Measurements from ENCODE around the gene GRK6. TPM values are rescaled to one million over a fixed set of nuclear protein-coding genes. Genes with fewer than 3 reads are reported as not detected.
"Not testable (repeated sequence)": the region's sequence is repeated elsewhere in the genome, so short reads cannot be mapped to it uniquely, and the experiment has no call there.

The GRK6 gene
- total RNA-seq, 1 experiment from 2014 or later: 60.9 TPM

DNA sequence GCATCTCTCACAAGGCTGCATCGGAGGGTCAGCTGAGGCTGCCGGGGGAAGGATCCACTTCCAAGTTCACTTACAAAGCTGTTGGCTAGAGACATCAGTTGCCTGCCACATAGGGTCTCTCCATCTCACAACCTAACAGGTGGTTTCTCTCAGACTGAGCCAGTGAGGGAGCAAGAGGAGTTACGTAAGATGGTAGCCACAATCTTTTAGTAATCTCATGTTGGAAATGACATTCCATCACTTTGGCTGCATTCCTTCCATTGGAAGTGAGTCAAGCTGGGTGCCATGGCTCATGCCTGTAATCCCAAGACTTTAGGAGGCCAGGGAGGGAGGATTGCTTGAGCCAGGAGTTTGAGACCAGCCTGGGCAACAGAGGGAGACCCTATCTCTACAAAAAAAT is 7.4 kb upstream of the GRK6 start:
- in situ Hi-C loops (cut with HindIII; ENCODE audit: low pct_unique_long_range_greater_than_20kb, low sequenced_read_pairs): no loop called here
- no peak for DNase-seq (ENCODE audit: low read depth)

DNA sequence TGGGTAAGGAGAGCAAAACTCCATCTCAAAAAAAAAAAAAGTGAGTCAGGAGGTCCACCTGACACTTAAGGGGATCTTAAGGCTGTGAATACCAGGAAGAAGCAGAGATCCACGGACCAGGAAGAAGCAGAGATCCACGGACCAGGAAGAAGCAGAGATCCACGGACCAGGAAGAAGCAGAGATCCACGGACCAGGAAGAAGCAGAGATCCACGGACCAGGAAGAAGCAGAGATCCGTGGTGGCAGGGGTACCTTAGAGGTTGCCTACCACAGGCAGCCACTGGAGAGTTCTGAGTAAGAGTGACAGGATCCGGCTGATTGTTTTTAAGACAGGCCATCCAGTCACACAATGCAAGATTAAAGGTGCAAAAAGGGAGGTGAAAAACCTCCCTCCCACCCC is 6.0 kb upstream of the GRK6 start:
- DNase-seq (ENCODE audit: low read depth); in situ Hi-C loops (cut with HindIII; ENCODE audit: low pct_unique_long_range_greater_than_20kb, low sequenced_read_pairs): not testable (repeated sequence)

DNA sequence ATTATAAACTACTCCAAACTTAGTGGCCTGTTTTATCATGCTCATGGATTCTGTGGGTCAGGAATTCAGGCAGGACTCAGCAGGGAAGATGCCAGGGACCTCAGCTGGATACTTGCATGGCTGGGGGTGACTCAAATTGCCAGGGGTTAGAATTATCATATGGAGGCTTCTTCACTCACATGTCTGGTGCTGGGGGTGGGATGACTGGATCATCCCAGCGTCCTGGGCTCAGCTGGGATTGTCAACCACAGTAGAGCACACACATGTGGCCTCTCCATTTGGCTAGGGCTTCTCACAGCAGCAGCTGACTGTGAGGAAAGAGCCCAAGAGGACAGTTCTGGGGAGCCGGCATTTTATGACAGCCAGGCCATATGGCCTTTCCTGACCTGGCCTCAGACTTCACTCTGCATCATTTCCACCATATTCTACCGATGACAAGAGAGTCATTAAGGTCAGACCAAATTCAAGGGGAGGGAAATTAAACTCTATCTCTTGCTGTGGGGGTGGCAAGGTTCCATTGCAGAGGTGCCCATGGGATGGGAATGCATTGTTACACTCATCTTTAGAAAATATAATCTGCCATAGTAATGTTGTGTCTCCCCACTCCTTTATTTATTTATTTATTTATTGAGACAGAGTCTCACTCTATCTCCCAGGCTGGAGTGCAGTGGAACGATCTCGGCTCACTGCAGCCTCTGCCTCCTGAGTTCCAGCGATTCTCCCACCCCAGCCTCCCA is 5.2 kb upstream of the GRK6 start:
- in situ Hi-C loops (cut with HindIII; ENCODE audit: low pct_unique_long_range_greater_than_20kb, low sequenced_read_pairs): no loop called here
- DNase-seq (ENCODE audit: low read depth): no peak

DNA sequence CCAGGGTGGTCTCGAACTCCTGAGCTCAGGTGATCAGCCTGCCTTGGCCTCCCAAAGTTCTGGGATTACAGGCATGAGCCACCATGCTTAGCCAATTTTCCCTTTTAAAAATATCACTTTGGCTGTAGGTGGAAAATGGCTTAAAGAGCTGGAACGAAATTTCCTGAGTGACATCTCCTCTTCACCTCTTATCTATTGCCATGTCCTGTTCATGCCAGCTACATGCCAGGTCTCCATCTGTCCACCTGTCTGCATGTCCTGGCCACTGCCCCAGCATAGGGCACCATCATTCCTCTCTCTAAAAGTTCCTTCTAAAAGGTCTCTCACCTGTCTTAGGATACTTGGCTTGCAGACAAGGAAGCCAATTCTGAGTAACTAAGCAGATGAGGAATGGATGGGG is 2.8 kb upstream of the GRK6 start:
- in situ Hi-C loops (cut with HindIII; ENCODE audit: low pct_unique_long_range_greater_than_20kb, low sequenced_read_pairs): no loop called here
- no peak for DNase-seq (ENCODE audit: low read depth)

DNA sequence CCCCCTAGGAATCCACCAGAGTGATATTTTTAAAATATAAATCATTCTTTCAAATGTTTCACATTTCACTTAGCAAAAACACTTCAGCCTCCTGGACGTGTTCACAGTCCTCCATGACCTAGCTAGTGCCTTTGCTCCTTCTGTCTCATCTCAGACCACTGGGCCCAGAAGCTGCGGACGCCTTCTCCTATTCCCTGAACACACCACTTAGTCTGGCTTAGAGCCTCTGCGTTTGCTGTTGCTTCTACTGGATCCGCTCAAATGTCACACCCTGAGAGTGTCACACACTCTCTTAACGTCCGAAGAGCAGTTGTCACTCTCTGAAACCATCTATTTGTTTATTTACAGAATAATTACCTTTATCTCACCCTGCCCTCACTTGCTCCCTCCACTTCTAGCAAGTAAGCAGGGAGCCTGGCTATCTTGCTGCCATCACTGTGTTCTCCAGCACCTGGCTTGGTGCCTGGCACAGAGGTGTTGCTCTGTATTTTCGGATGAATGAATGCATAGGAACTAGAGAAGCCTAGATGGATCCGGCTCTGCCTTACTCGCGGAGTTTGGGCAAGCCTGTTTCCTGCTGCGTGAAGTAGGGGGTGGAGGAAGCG is 1.2 kb upstream of the GRK6 start:
- in situ Hi-C loops (cut with HindIII; ENCODE audit: low pct_unique_long_range_greater_than_20kb, low sequenced_read_pairs): no loop called here
- DNase-seq (ENCODE audit: low read depth): no peak

DNA sequence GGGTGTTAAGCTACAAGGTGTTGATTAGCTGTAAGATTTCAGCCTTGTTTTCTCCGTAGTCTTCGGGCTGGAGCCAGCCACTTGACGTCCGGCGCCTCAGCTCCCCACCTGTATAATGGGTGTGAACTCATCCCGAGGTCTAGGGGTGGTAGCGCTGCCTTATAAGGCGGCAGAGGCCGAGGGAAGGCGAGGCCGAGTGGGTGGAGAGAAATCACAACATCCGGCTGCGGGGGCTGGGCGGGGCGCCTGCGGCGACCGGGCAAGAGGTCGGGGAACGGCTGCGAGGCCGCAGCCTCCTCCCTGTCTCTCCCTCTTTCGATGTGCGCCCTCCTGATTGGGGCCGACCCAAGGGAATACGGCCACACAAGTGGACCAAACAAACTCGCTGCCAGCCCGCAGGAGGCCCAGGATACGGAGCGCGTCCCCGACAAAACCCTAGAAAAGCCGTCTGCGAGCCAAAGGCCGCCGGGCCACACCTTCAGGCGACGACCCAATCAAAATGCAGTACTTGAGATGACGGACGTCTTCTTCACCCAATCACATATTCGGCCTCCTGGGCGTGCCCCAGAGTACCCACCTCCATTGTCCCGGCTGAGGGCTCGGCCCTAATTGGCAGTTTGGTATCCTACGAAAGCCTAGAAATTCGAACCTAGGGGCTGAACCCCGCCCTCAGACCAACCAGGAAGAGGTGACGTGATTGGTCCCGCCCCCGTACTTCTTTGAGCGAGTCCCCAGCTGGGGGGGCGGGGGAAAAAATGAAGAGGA is 493 bp upstream of the GRK6 start:
- in situ Hi-C loops (cut with HindIII; ENCODE audit: low pct_unique_long_range_greater_than_20kb, low sequenced_read_pairs): no loop called here
- DNase-seq (ENCODE audit: low read depth): peak; percentile 100

DNA sequence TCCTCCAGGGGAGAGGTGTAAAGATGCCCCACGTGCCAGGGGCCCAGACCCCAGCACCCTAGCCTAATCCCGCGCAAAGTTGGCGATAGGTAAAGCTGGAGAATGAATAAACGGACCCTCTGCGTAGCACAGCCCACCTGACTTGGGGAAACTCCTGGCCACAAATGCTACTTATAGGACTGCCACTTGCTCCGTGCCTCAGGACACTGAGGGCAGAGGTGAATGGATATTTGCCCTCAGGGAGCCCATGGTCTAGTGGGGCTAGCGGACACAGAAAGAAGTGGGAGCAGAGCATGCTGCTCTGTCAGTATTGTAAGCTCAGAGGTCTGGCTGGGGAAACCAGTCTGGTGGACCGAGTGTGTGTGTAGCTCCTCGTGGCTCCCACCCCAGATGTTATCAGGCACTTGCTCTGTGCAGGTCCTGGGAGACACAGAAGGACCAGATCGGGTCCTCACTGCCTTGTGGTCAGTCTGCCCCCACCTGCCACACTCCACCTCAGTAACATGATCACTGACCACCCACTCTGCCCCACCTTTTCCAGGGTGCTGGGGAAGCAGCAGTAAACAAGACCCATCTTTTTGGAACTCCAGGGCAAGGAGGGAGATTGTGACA is 841 bp downstream of the GRK6 start:
- DNase-seq (ENCODE audit: low read depth): no peak
- in situ Hi-C loops (cut with HindIII; ENCODE audit: low pct_unique_long_range_greater_than_20kb, low sequenced_read_pairs): no loop called here

DNA sequence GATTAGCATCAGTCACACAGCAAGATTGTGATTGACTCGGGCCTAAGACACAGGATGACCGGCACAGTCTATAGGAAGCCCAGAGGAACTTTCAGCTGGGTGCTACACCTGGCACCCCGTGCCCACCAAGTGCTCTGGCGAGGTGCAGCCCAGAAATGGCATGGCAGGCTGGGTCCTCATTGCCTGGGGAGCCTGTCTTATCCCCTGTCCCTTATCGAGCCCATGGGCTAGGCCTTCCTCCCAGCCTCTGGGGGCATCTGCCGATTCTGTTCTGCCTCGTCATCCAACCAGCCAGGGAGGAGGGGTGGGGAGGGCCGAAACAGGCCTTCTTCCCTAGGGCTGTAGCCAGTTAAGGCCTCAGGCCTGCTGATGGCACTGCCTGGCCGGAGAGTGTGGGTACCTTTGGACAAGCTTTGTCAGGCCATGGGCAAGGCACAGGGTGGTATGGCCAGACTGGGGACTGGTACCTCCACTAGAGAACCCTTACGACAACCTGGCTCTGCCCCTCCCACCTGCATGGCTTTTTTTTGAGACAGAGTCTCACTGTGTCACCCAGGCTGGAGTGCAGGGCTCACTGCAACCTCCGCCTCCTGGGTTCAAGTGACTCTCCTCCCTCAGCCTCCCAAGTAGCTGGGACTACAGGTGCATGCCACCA is 1.6 kb downstream of the GRK6 start:
- no peak for DNase-seq (ENCODE audit: low read depth)
- in situ Hi-C loops (cut with HindIII; ENCODE audit: low pct_unique_long_range_greater_than_20kb, low sequenced_read_pairs): no loop called here

DNA sequence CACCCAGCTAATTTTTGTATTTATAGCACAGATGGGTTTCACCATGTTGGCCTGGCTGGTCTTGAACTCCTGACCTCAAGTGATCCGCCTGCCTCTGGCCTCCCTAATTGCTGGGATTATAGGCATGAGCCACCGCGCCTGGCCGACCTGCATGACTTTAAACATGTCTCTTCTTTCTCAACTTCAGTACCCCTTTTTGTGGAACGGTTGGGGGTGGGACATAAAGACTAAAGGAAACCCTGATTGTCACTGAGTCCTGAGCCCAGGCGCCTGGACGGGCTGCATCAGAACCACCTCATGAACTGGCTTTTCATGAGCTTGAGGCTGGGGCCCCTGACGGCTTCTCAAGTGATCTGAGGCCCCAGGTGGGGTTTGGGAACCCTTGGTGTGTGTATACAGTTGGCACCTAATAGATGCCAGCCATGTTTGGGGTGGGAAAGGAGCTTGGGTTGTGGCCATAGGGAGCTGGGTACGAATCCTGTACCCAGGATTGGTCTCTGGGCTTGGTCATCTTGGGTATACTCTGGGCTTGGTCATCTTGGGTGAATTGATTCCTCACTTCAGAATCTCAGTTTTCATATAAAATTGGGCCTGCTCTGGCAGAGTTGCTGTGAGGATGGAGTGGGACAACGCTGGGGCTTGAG is 2.2 kb downstream of the GRK6 start:
- in situ Hi-C loops (cut with HindIII; ENCODE audit: low pct_unique_long_range_greater_than_20kb, low sequenced_read_pairs): no loop called here
- no peak for DNase-seq (ENCODE audit: low read depth)

DNA sequence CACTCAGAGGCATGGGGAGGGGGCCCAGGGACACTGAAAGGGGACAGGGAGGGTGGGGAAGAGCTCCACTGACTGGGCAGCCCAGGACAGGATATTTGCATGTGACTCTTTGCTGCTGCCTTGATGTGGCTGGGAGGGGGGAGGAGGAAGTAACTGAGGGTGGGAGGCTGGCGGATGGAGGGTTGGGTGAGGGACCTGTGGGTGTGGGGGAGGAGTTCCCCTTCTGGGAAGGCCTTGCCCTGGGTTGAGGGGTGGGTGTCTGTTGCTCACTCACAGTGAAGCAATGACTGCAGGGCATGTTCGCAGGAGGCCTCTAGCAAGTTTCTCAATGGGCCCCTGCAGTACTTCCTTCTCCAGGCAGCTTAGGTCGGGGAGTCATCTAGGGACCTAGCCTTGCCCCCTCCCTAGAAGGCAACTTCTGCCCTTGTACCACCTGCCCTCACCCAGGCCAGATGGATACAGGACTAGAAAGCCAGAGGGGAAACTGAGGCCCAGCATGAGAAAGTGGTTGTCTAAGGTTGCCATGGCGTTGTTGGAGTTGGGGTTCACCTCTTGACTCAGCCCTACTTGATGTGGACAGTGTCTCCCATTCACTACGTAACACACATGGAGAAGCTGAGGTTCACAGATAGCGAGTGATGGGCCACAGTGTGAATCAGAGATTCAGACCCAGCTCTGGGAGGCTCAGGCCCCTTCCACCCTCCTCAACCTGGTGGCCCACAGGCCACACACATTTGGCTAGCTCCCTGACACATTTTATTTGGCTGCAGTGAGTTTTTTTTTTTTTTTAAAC is 3.0 kb downstream of the GRK6 start:
- in situ Hi-C loops (cut with HindIII; ENCODE audit: low pct_unique_long_range_greater_than_20kb, low sequenced_read_pairs): no loop called here
- DNase-seq (ENCODE audit: low read depth): no peak

DNA sequence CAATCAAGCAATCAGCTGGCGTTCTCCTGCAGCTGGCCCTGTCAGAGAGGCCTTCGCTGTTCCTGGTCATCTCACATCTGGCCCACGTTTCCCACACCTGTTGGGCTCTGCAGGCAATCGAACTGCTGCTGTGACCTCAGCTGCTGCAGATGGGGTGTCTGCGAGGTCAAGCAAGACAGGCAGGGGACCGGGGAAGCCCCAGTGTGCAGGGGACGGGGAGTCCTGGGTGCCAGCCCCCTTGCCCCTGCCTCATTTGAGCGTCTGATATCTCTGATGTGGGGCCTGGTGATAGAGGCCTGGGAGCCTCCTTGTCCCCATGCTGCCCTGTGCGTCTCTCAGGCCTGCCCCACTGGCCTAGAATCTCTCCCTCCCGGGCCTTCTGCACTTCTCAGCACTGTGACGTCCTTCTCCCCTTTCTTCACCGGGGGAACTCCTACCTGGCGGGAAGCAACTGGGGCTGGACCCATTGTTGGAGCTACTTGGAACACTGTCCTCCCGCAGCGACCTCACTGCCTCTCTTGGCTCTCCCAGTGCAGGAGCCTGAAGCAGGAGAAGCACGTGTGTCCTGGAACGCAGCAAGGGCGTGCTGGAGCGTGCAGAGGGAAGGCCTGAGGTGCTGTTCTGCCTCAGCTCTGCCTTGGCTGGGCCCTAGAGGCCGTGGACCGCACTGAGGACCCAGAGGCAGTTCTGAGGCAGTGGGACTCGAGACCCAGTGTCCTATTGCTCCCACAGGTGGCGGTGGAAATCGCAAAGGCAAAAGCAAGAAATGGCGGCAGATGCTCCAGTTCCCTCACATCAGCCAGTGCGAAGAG is 3.9 kb downstream of the GRK6 start:
- in situ Hi-C loops (cut with HindIII; ENCODE audit: low pct_unique_long_range_greater_than_20kb, low sequenced_read_pairs): no loop called here

DNA sequence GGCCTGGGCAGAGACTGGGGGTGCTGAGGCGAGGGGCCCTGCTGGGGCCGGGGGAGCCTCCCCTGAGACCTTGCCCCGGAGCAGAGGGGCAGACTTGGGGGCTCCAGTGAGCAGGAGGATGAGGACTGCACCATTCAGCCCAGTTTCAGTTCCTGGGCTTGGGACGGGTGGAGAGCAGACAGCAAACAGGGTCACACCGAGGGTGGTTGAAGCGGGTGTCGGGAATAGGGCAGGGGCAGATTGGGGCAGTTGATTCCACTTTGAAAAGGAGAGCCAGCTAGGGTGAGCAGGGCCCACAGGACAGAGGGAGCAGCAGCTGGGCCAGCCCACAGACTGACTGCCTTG is 4.5 kb downstream of the GRK6 start:
- in situ Hi-C loops (cut with HindIII; ENCODE audit: low pct_unique_long_range_greater_than_20kb, low sequenced_read_pairs): no loop called here
- no peak for DNase-seq (ENCODE audit: low read depth)

More for the DNA sequence above, 3.9 kb downstream of the GRK6 start:
- DNase-seq (ENCODE audit: low read depth): no peak

DNA sequence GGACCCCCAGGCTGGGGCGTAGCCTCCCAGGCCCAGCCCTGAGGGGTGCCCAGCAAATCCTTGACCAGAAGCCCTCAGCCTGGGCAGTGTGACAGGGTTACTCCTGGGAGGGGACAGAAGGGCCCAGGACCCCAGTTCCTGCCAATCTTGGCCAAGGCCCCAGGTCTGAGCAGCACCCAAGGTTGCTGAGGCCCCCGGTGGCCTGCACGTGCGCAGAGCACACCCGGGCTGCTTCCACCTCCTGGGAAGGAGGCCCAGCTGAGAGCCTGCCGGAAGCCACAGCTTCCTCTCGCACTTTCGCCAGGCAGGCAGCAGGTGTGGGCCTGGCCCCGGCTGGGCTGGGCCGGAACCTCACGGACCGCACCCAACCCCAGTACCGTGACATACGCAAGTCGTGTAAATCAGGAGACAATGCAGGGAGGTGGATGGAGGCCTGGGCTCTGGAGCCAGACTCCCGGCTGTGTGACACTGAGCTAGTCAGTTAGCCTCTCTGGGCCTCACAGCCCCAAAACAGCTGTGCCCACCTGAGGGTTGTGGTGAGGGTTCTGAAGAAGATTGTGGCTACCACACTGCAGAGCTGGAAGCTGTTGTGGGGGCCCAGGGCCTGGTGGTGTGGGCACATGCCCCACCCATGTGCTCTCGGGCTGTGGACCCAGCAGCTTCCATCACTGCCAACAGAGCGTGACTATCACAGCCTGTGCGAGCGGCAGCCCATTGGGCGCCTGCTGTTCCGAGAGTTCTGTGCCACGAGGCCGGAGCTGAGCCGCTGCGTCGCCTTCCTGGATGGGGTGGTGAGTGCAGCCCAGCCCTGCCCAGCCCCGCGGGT is 5.1 kb downstream of the GRK6 start:
- no peak for DNase-seq (ENCODE audit: low read depth)
- in situ Hi-C loops (cut with HindIII; ENCODE audit: low pct_unique_long_range_greater_than_20kb, low sequenced_read_pairs): no loop called here

DNA sequence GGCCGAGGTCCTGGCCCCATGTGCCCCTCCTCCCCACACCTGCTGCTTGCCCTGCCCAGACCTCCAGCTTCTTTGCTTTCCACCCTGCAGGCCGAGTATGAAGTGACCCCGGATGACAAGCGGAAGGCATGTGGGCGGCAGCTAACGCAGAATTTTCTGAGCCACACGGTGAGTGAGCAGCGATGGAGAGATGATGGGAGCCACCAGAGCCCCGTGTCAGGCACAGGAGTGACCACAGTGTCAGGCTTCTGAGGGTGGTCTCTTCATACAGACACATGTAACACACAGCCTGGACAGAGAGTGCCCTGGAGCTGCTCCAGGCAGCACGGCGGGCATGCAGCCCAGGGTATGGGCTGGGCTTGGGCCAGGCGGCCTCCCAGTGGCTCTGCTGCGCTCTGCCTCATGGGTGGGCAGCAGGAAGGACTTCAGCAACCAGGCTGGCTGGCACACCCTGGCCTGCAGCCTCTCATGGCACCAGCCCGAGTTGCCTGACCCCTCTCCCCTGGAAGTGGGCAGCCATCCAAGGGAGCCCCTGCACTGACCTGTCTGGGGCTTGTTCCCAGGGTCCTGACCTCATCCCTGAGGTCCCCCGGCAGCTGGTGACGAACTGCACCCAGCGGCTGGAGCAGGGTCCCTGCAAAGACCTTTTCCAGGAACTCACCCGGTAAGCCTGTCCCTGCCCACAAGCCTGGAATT is 5.8 kb downstream of the GRK6 start:
- in situ Hi-C loops (cut with HindIII; ENCODE audit: low pct_unique_long_range_greater_than_20kb, low sequenced_read_pairs): no loop called here
- no peak for DNase-seq (ENCODE audit: low read depth)

DNA sequence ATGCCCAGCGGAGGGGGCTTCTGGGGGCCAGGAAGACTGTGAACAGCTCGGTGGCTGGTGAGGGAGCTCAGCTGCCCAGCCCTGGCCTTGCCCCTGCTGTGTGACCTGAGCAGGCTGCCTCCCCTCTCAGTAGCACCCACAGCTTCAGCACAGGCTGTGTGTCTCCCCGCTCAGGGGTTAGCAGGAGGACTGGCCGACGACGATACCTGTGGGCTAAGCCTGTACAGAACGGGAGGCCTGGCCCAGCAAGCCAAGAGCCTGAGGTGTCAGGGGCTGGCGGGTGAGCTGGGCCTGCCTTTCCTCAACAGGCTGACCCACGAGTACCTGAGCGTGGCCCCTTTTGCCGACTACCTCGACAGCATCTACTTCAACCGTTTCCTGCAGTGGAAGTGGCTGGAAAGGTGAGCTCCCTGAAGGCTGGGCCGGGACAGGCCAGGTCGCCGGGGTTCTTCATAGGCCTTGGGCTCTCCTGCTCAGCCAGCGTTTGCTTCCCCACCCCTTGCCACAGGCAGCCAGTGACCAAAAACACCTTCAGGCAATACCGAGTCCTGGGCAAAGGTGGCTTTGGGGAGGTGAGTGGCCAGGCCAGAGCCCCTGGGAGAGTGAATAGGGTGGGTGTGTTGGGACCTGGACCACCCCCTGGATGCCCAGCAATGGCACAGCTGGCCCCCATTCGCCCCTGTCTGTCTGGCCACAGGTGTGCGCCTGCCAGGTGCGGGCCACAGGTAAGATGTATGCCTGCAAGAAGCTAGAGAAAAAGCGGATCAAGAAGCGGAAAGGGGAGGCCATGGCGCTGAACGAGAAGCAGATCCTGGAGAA is 6.6 kb downstream of the GRK6 start:
- in situ Hi-C loops (cut with HindIII; ENCODE audit: low pct_unique_long_range_greater_than_20kb, low sequenced_read_pairs): no loop called here
- DNase-seq (ENCODE audit: low read depth): no peak
